NCI-H2196 treated with DMSO at 0.1 percent for 48 hours (cell line): Measurements from ENCODE around the gene TNRC6C.
A peak's percentile ranks its signal among the peaks of the same experiment; 100 is the strongest.
"Not testable (repeated sequence)": the region's sequence is repeated elsewhere in the genome, so short reads cannot be mapped to it uniquely, and the experiment has no call there.

Source experiments
- DNase-seq: peaks from one replicate; lab custom pipeline; 2025; ENCODE audit not compliant: unreplicated experiment; lab: John Stamatoyannopoulos, UW

The TNRC6C gene

GRCh38 chr17:78111016-78111726, 152.7 kb downstream of the TNRC6C start:
- no peak for DNase-seq

- DNase-seq, result no peak
Observed at GRCh38 chr17:78111727-78112517, 153.4 kb downstream of the TNRC6C start.

- peak; percentile 58 for DNase-seq
Observed at GRCh38 chr17:78112518-78113471, 154.3 kb downstream of the TNRC6C start.

GRCh38 chr17:78113804-78114785, 155.6 kb downstream of the TNRC6C start:
- no peak for DNase-seq

- DNase-seq, result no peak
Observed at GRCh38 chr17:78114831-78115723, 156.6 kb downstream of the TNRC6C start.

GRCh38 chr17:78115803-78116202, 157.3 kb downstream of the TNRC6C start:
- DNase-seq, result not testable (repeated sequence)

GRCh38 chr17:78116411-78116810, 157.9 kb downstream of the TNRC6C start:
- no peak for DNase-seq

GRCh38 chr17:78117027-78117981, 158.8 kb downstream of the TNRC6C start:
- DNase-seq, result no peak

- DNase-seq, result no peak
Observed at GRCh38 chr17:78118801-78119241, 160.3 kb downstream of the TNRC6C start.

- no peak for DNase-seq
Observed at GRCh38 chr17:78120537-78120936, 162.0 kb downstream of the TNRC6C start.

- no peak for DNase-seq
Observed at GRCh38 chr17:78120971-78121800, 162.7 kb downstream of the TNRC6C start.

GRCh38 chr17:78121801-78122215, 163.3 kb downstream of the TNRC6C start:
- no peak for DNase-seq

- no peak for DNase-seq
Observed at GRCh38 chr17:78122216-78122930, 163.9 kb downstream of the TNRC6C start.

GRCh38 chr17:78122931-78123249, 164.4 kb downstream of the TNRC6C start:
- DNase-seq, result no peak

- DNase-seq, result no peak
Observed at GRCh38 chr17:78123258-78123929, 164.9 kb downstream of the TNRC6C start.
